ENCODE results near the gene MAEA.

Gene MAEA

DNA sequence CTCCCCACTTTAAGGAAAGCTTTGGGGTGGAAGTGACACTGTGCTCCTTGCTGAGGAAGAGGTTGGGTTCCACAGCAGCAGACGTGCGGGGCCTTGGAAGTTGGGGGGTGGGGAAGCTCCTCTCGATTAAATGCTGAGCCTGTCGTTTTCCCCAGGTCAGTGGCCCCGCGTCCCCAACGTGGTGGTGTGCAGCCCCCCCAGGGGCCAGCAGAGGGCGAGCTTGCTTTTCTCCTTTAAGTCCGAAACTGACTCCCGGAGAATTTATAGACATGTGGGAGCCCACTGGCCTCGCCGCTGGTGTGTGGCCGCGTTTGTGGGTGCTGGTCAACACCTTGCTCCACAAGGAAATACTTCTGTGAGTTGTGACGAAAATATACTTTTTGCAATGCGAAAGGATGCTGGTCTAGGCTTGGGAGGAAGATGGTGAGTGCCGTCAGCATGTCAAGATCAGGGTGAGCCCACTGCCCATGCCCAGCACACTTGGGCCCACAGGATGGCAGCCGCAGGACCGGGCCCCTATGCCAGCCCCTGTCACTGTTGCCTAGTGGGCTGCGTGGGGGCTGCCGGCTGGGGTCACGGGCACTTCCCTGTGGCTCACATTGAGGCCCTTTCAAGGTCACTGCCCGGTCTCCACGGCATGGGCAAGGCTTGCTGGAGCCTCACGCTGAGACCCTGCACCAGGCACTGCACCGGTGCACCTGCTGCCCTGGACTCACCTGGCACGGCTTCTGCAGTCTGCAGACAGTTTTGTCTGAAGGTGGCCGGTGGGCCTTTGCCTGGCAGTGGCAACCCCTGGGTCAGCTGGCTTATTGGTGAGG lies 66.7 kb downstream of the MAEA start:
- TF ChIP-seq, protein P1, sequence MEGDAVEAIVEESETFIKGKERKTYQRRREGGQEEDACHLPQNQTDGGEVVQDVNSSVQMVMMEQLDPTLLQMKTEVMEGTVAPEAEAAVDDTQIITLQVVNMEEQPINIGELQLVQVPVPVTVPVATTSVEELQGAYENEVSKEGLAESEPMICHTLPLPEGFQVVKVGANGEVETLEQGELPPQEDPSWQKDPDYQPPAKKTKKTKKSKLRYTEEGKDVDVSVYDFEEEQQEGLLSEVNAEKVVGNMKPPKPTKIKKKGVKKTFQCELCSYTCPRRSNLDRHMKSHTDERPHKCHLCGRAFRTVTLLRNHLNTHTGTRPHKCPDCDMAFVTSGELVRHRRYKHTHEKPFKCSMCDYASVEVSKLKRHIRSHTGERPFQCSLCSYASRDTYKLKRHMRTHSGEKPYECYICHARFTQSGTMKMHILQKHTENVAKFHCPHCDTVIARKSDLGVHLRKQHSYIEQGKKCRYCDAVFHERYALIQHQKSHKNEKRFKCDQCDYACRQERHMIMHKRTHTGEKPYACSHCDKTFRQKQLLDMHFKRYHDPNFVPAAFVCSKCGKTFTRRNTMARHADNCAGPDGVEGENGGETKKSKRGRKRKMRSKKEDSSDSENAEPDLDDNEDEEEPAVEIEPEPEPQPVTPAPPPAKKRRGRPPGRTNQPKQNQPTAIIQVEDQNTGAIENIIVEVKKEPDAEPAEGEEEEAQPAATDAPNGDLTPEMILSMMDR (conservative IDR thresholded peaks at IDR 0.05), result peak; percentile 84
- no peak for TF ChIP-seq ZFX (IDR thresholded peaks at IDR 0.05)
- no peak overlapping the region for H3K27ac ChIP-seq

DNA sequence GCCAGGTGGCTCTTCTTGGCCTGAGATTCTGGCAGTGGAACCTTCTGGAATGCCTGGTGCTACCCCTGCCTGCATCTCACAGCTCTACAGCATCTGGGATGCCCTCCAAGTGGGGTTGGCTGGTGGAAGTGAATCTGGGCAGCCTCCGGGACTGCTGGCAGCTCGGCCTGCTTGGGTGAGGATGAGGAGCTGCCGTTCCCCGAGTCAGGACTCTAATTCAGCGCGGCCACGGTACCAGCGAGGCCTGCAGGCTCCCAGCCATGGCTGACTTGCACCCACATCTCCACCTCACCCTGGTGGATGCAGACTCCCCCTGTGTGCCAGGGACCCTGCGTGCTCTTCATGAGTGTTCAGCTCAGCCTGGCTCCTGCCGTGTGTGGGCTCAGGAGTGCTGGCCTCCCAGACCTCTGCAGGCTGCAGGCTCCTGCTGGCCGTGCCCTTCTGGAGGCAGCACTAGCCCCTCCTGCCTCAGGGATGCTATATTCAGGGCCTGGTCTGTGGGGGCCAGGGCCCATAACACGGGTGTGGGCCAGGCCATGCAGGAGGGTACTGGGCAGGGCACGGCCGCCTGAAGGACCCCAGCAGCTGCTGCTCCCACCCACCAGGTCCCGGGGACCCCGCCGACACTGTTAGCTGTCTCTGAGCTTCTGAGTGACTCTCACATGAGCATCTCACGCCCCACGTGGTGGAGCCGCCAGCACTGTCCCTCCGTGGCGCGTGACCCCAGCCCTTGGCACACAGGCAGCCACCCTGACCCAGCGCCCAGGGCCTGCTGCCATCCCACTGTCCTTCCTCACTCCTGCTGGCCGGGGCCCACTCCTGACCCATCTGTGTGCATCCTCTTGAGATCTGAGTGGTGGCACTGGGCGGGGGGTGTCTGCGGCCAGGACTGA lies 67.9 kb downstream of the MAEA start:
- TF ChIP-seq ZFX (IDR thresholded peaks at IDR 0.05), result no peak
- TF ChIP-seq, protein P1 (conservative IDR thresholded peaks at IDR 0.05), result no peak
- no peak overlapping the region for H3K27ac ChIP-seq

DNA sequence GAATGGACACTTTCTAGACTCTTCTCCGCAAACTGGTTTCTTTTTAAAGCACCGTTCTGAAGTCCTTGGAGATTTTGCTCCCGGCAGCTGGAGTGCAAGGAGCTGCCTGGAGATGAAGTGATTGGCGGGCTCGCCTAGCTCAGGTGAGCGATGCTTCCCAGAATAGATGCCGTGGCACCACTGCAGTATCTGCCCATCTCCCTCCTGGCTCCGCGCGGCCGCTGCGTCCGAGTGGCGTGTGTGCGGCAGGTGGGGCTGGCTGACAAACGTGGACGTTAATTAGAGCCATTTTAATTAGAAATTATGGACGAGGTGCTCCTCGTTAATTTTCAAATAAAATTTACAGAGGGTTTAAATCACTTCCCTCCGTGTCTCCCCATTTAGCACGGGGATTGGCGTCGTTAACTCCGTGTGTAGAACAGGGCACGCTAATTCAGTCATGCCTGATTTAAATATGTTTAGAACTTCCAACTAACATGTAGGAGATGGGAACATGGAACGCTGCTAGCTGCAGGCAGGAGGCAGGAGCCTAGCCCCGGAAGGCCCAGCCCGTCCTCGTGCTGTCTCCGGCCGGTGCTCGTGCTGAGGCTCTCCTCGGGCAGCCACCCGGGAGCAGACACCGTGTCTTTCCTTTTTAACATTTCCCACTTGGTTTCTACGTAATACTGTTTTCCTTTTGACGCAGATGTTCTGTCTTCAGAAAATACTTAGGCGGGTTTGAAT lies 68.9 kb downstream of the MAEA start:
- TF ChIP-seq, protein P1 (conservative IDR thresholded peaks at IDR 0.05), result no peak
- TF ChIP-seq ZFX (IDR thresholded peaks at IDR 0.05), result no peak
- no peak overlapping the region for H3K27ac ChIP-seq

DNA sequence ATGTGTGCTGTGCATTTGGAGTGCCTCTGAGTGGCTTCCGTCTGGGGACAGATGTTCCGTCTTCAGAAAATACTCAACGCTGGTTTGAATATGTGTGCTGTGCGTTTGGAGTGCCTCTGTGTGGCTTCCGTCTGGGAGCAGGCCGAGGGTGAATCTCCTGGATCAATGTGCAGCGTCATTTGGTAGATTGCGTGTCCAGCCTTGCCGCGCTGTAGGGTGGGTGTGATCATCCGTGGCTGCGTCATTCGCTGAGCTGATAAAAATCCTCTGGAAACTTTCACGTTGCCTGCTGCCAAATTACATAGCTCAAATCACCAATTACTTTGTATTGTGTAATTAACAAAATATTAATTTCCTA lies 69.4 kb downstream of the MAEA start:
- H3K27ac ChIP-seq, result no peak overlapping the region
- TF ChIP-seq ZFX (IDR thresholded peaks at IDR 0.05), result no peak
- TF ChIP-seq, protein P1 (conservative IDR thresholded peaks at IDR 0.05), result no peak

DNA sequence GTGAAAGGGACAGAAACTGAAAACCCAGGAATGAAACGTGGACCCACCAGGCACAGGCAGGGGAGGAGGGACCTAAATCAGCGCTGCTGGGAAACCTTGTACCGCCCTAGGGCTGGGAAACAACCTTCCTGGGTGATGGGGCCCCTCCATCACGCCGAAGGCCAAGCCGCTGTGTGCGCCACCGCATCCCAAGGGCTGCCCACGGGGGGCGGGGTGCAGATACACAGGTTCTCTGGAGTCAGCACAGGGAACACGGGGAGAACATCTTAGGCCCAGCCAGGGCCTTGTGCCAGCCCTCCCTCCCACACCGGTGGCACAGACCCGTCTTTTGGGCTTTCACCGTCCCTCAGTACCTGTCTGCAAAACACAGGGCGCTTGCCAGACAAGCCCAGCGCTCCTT lies 70.3 kb downstream of the MAEA start:
- H3K27ac ChIP-seq, result no peak overlapping the region

DNA sequence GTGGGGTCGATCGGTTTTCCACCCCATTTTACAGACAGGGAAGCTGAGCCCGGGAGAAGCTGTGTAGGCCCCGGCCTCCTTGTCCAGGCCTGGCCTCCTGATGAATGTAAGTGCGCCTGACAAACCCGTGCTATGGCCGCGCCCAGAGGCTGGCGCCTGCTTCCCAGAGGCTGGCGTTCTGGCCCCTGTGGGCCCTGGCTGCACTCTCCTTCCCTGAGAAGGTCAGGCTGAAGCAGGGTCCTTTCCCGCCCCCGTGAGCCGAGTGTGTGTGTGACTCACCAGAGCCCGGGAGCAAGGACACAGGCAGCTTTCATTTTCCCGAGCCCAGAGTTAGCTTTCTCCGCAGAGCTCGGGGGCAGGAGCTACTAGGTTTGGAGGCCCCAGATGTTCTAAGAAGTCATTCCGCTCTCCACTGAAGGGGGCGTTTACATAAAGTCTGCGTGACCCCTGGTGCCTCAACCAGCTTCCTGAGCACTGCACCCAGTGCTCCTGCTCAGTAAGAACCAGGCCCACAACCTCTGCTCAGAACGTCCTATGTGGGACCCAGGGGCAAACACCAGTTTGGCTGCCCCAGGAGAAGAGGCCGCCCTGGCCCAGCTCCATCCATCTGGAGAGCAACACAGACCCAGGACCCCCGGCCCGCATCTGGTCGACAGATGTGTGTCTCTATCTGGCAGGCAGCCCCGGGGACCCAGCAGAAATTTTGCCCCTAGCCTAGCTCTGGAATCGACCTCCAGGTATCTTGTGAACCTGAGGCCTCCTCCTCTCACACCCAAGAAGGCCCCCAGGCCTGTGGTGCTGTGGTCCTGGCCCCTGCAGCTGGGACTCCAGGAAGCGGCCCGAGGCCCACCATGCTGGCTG lies 71.0 kb downstream of the MAEA start:
- no peak for TF ChIP-seq ZFX (IDR thresholded peaks at IDR 0.05)
- TF ChIP-seq, protein P1 (conservative IDR thresholded peaks at IDR 0.05), result no peak
- H3K27ac ChIP-seq, result no peak overlapping the region

More for the DNA sequence above, 70.3 kb downstream of the MAEA start:
- TF ChIP-seq ZFX (IDR thresholded peaks at IDR 0.05), result no peak
- TF ChIP-seq, protein P1 (conservative IDR thresholded peaks at IDR 0.05), result no peak

All from C4-2B (cell line).